Endothelial cell of umbilical vein (primary cell): Measurements from ENCODE around the gene MT1G. TPM values are rescaled to one million over a fixed set of nuclear protein-coding genes. Genes with fewer than 3 reads are reported as not detected.
A peak's percentile ranks its signal among the peaks of the same experiment; 100 is the strongest.

Experiments
- BruUV-seq: library from RNA; stranded (reverse); fragments of 400-500 nt; replicated peaks from 2 replicates; lab custom pipeline; 2021; lab: Mats Ljungman, UMichigan
- CTCF ChIA-PET: fragments of 300-600, 350-600 bp; sonication (Branson Sonifier 250); formaldehyde crosslinking; loops from one replicate; lab custom pipeline; 2021; ENCODE audit warnings: antibody characterized with exemption, inconsistent platforms; lab: Charles Lee
- POLR2A ChIA-PET: fragments of 300-600, 350-600 bp; sonication (Branson Sonifier 250); formaldehyde crosslinking; loops from one replicate; lab custom pipeline; 2021; ENCODE audit warnings: antibody characterized with exemption, inconsistent platforms; lab: Charles Lee
- DNase-seq: peaks from one replicate; pipeline ENCODE4 v3.0.0-alpha.2; 2011; ENCODE audit warnings: low read depth, low spot score
- FAIRE-seq: peaks from 2 replicates; lab custom pipeline; 2011; peaks lifted over from hg19 to GRCh38; lab: Jason Lieb, UNC
- H2AFZ ChIP-seq: 2 replicates; pipeline ENCODE4 v1.6.0; 2012; ENCODE audit warnings: low read depth, low read length, control low read depth, inconsistent platforms
- H3K27ac ChIP-seq: 2 replicates; pipeline ENCODE4 v1.5.1; 2011; ENCODE audit warnings: low read depth, mild to moderate bottlenecking, control low read depth, low read length, moderate library complexity; ENCODE audit not compliant: insufficient read depth
- H3K27me3 ChIP-seq, 2 experiments: 2 replicates each; pipeline versions ENCODE4 v1.6.0 to v1.6.1; 2011; ENCODE audit warnings: low read length in 2 of 2, mixed read lengths in 1 of 2; ENCODE audit not compliant: control insufficient read depth in 2 of 2, insufficient read depth in 2 of 2
- H3K36me3 ChIP-seq, 2 experiments: 2 replicates in 1 of 2; 3 replicates in 1 of 2; pipeline ENCODE4 v1.5.1; 2011; ENCODE audit warnings: low read length in 2 of 2, mild to moderate bottlenecking in 1 of 2, moderate library complexity in 1 of 2; ENCODE audit not compliant: control insufficient read depth in 2 of 2, insufficient read depth in 2 of 2; ENCODE audit errors: extremely low read depth in 1 of 2
- H3K4me1 ChIP-seq: 3 replicates; pipeline ENCODE4 v1.5.1; 2011; ENCODE audit warnings: mild to moderate bottlenecking, low read length; ENCODE audit not compliant: control insufficient read depth, insufficient read depth; ENCODE audit errors: extremely low read depth
- H3K4me2 ChIP-seq: 2 replicates; pipeline ENCODE4 v1.6.1; 2011; ENCODE audit warnings: low read length, control low read depth, mixed read lengths; ENCODE audit not compliant: insufficient read depth
- H3K4me3 ChIP-seq, 3 experiments: fragments of 200-600 bp in 1 of 3; sonication (generic), shearing (Covaris generic) in 1 of 3; replicated peaks in 1 of 3; 2 replicates each; pipeline ENCODE4 v1.5.1; 2011 to 2016; ENCODE audit warnings: control low read depth in 3 of 3, low read length in 3 of 3, mild to moderate bottlenecking in 2 of 3, inconsistent platforms in 1 of 3, low read depth in 1 of 3, moderate library complexity in 1 of 3; ENCODE audit not compliant: insufficient read depth in 1 of 3
- H3K79me2 ChIP-seq: 2 replicates; pipeline ENCODE4 v1.6.0; 2012; ENCODE audit warnings: low read length, inconsistent platforms; ENCODE audit not compliant: control insufficient read depth, insufficient read depth
- H3K9ac ChIP-seq: replicated peaks from 2 replicates; pipeline ENCODE3; 2011; ENCODE audit warnings: low read length, control low read depth; ENCODE audit not compliant: insufficient read depth; ENCODE audit errors: extremely low read depth
- H3K9me1 ChIP-seq: replicated peaks from 3 replicates; pipeline ENCODE4 v1.6.0; 2011; ENCODE audit warnings: mild to moderate bottlenecking, low read length; ENCODE audit not compliant: control insufficient read depth, insufficient read depth; ENCODE audit errors: extremely low read depth
- H3K9me3 ChIP-seq: replicated peaks from 2 replicates; pipeline ENCODE4 v1.5.1; 2012; ENCODE audit warnings: low read length, inconsistent platforms; ENCODE audit not compliant: control insufficient read depth, insufficient read depth
- H4K20me1 ChIP-seq: replicated peaks from 2 replicates; pipeline ENCODE3; 2011; ENCODE audit warnings: mild to moderate bottlenecking, low read length; ENCODE audit not compliant: control insufficient read depth, insufficient read depth; ENCODE audit errors: extremely low read depth
- CTCF ChIP-seq, 2 donors: IDR thresholded peaks; 1 replicate in 1 of 2; 2 replicates in 1 of 2; pipeline ENCODE4 v1.5.1; 2011; ENCODE audit warnings: low read length in 2 of 2, mild to moderate bottlenecking in 2 of 2, moderate library complexity in 2 of 2, control low read depth in 1 of 2, inconsistent platforms in 1 of 2, low read depth in 1 of 2; ENCODE audit not compliant: insufficient read depth in 1 of 2; ENCODE audit errors: extremely low read depth in 1 of 2
- EZH2 ChIP-seq: IDR thresholded peaks from 2 replicates; pipeline ENCODE4 v1.6.1; 2012; ENCODE audit warnings: borderline replicate concordance, low read depth, mild to moderate bottlenecking, moderate library complexity, low read length, inconsistent platforms; ENCODE audit not compliant: severe bottlenecking
- FOS ChIP-seq: IDR thresholded peaks from 2 replicates; pipeline ENCODE4 v1.6.1; 2011; ENCODE audit warnings: mild to moderate bottlenecking, low read length, moderate library complexity, borderline replicate concordance; ENCODE audit not compliant: insufficient read depth
- GATA2 ChIP-seq: IDR thresholded peaks from 2 replicates; pipeline ENCODE4 v1.7.0; 2011; ENCODE audit warnings: low read depth, mild to moderate bottlenecking, moderate library complexity, mixed read lengths, low read length; ENCODE audit not compliant: insufficient read length, insufficient read depth
- JUN ChIP-seq: IDR thresholded peaks from 2 replicates; pipeline ENCODE4 v1.6.1; 2011; ENCODE audit warnings: borderline replicate concordance, low read depth; ENCODE audit not compliant: insufficient read length, insufficient read depth
- MAX ChIP-seq: IDR thresholded peaks from 2 replicates; pipeline ENCODE4 v1.6.1; 2011; ENCODE audit not compliant: insufficient read depth, insufficient read length
- MYC ChIP-seq: IDR thresholded peaks from one replicate; pipeline ENCODE4 v1.6.1; 2011; ENCODE audit warnings: mild to moderate bottlenecking, low read depth, low read length
- POLR2A ChIP-seq: IDR thresholded peaks from 2 replicates; pipeline ENCODE4 v1.6.1; 2012; ENCODE audit warnings: low read depth, mild to moderate bottlenecking, control low read depth, low read length
- POLR2AphosphoS5 ChIP-seq: IDR thresholded peaks from 2 replicates; pipeline ENCODE4 v1.6.1; 2012; ENCODE audit warnings: low read depth, mild to moderate bottlenecking, control low read depth, low read length, moderate library complexity; ENCODE audit not compliant: insufficient read depth
- dilution Hi-C: fragments of 300-500 bp; cut with MboI; formaldehyde crosslinking; loops from one replicate; pipeline ENCODE4 v1.15.0; 2019; ENCODE audit warnings: low sequenced_read_pairs; ENCODE audit not compliant: extremely low pct_ligation_motif_present
- intact Hi-C: fragments of 100-400 bp; cut with micrococcal nuclease; formaldehyde crosslinking; loops from one replicate; pipeline ENCODE4 v1.10.0; 2022
- polyA plus RNA-seq, 4 experiments: library from polyadenylated mRNA; depleted of rRNA in 3 of 4; stranded (reverse) in 3 of 4; unstranded in 1 of 4; fragments of >200 nt; gene quantifications; 2 replicates each; pipeline versions ENCODE4 v1.2.1 to v1.2.3, GENCODE V29; 2011 to 2012; ENCODE audit warnings: missing spikeins in 1 of 4
- total RNA-seq: library from RNA; stranded (reverse); gene quantifications from 2 replicates; pipeline ENCODE4 v1.2.3, GENCODE V29; 2021

Gene MT1G
- total and polyA plus RNA-seq, 2 donors (not counting 3 experiments of a cell fraction or from before 2014, with no cell fraction given) = not detected

GRCh38 chr16:56715126-56715525 lies 47.3 kb upstream of the MT1G start:
- FAIRE-seq (no peak), DNase-seq (no peak)
- Histone ChIP-seq H3K9ac (no peak overlapping the region), H3K27ac (no peak overlapping the region), H3K4me2 (no peak overlapping the region), H3K36me3 (no peaks in the 10 kb centered on the region), H3K9me3 (no peaks in the 10 kb centered on the region), H3K27me3 (peaks cover 0 to 2% of the 10 kb centered on the region in 2 experiments), H3K79me2 (no peaks in the 10 kb centered on the region), H3K9me1 (no peaks in the 10 kb centered on the region), H3K4me1 (no peaks in the 10 kb centered on the region), H4K20me1 (no peaks in the 10 kb centered on the region), H3K4me3 (no peak overlapping the region), H2AFZ (no peak overlapping the region)
- POLR2A ChIA-PET = no interaction called here
- no TSS peak for BruUV-seq
- intact Hi-C loops (no loop called here), dilution Hi-C loops (no loop called here)
- peak; percentile 14 for TF ChIP-seq GATA2
- no peak for TF ChIP-seq MYC
- TF ChIP-seq MAX = no peak
- CTCF ChIA-PET = interaction anchor here (0.9 to 1.8 kb wide), 3 partner anchors 13 to 138 kb away, joined by 3 to 4 read pairs (median 3); no protein-coding TSS in a partner anchor

- Histone ChIP-seq H3K9me1 (no peaks in the 10 kb centered on the region), H3K4me2 (no peak overlapping the region), H3K36me3 (no peaks in the 10 kb centered on the region), H3K4me3 (no peak overlapping the region), H4K20me1 (no peaks in the 10 kb centered on the region), H3K79me2 (no peaks in the 10 kb centered on the region), H3K9me3 (no peaks in the 10 kb centered on the region), H3K27me3 (no peaks in the 10 kb centered on the region), H3K27ac (no peak overlapping the region), H3K9ac (no peak overlapping the region), H3K4me1 (no peaks in the 10 kb centered on the region), H2AFZ (no peak overlapping the region)
- dilution Hi-C loops (no loop called here), intact Hi-C loops (no loop called here)
- BruUV-seq = no TSS peak
- CTCF ChIA-PET = interaction anchor here (1.8 kb wide), 1 partner anchor 12 kb away, joined by 4 read pairs; no protein-coding TSS in a partner anchor
- TF ChIP-seq POLR2AphosphoS5 = no peak
- no peak for TF ChIP-seq CTCF (IDR thresholded peaks at IDR 0.05; ENCODE audit: extremely low read depth in 1 of 2, insufficient read depth in 1 of 2, low read depth in 1 of 2, low read length in 2 of 2)
- no peak for TF ChIP-seq GATA2
- no peak for TF ChIP-seq MYC
- no peak for TF ChIP-seq POLR2A
- TF ChIP-seq FOS = no peak
- no peak for TF ChIP-seq MAX
- no peak for TF ChIP-seq EZH2
- no peak for TF ChIP-seq JUN
- FAIRE-seq (no peak), DNase-seq (no peak)
- POLR2A ChIA-PET = no interaction called here
Measured at GRCh38 chr16:56713794-56714193, 45.9 kb upstream of the MT1G start.
